ENCODE data around the gene ETFB.

The ETFB gene

DNA sequence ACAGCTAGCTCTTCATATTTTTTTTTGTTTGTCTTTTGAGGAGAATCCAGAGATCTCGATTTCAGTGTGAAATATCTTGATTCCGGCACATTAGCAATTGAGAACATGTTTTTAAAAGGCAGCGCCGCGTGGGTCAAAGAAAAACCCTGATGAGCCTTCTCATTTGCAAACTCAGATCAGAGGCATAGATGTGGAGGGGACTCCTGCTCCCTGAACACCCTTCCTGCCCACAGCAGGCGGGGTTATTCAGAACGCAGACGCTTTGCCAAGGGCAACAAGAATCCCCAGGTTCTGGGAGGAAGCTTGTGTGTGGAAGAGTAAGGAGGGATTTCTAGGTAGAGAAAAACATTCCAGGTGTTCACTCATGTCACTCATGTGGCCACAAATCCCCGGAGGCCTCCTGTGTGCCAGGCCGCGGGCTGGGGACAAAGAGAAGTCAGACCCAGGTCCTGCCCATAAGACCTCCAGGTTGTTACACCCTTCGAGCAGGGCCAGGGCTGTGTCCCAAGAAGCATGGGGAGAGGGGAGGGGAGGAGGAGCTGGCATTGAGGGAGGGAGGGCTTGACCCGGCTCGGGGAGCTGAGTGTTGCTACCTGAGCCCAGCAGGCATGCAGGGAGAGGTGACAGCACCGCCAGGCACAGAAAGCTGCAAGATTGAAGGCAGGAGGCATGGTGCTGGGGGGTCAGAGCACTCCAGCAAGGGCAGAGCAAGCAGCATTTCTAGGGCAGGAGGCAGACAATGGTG, 70.6 kb downstream of the ETFB start:
- DNase-seq (ENCODE audit: low read depth in 2 of 2): no peak

Measured in fibroblast of skin of left biceps (primary cell).